ENCODE measurements around the gene MACO1.

DNA sequence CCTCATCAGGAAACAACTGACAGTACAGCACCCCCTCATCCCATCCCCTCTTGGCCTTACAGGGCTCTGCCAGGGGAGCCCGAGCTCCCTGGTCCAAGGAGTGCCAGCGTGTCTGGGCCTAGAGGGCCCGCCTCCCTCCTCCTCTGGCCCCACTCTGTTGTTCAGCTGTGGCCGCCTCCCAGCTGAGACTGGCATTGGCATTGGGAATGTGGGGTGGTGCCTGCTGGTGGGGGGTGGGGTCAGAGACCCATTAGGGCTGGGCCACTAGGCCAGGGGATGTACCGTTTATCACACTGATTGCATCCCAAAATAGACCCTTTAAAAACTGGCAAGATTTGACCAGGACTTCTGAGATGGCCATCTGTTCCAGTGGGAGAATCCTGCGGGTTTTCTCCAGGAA, 114.1 kb downstream of the MACO1 start:
- TF ChIP-seq TAF1 (IDR thresholded peaks at IDR 0.05; ENCODE audit: borderline replicate concordance, insufficient read depth, low read length) (no peak), FOXP2 (optimal IDR thresholded peaks at IDR 0.05; ENCODE audit: borderline replicate concordance, extremely low read depth, extremely low read length, insufficient read depth) (no peak)
- TF ChIP-seq, protein P1, sequence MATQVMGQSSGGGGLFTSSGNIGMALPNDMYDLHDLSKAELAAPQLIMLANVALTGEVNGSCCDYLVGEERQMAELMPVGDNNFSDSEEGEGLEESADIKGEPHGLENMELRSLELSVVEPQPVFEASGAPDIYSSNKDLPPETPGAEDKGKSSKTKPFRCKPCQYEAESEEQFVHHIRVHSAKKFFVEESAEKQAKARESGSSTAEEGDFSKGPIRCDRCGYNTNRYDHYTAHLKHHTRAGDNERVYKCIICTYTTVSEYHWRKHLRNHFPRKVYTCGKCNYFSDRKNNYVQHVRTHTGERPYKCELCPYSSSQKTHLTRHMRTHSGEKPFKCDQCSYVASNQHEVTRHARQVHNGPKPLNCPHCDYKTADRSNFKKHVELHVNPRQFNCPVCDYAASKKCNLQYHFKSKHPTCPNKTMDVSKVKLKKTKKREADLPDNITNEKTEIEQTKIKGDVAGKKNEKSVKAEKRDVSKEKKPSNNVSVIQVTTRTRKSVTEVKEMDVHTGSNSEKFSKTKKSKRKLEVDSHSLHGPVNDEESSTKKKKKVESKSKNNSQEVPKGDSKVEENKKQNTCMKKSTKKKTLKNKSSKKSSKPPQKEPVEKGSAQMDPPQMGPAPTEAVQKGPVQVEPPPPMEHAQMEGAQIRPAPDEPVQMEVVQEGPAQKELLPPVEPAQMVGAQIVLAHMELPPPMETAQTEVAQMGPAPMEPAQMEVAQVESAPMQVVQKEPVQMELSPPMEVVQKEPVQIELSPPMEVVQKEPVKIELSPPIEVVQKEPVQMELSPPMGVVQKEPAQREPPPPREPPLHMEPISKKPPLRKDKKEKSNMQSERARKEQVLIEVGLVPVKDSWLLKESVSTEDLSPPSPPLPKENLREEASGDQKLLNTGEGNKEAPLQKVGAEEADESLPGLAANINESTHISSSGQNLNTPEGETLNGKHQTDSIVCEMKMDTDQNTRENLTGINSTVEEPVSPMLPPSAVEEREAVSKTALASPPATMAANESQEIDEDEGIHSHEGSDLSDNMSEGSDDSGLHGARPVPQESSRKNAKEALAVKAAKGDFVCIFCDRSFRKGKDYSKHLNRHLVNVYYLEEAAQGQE (IDR thresholded peaks at IDR 0.05; ENCODE audit: insufficient read depth in 1 of 2, low read depth in 2 of 2, low read length in 2 of 2) = no peak

Measured in PFSK-1 (cell line).